ENCODE results near the gene MOSPD3.

GRCh38 chr7:100623951-100624824 lies 11.8 kb downstream of the MOSPD3 start:
- TF ChIP-seq POLR2AphosphoS5 (IDR thresholded peaks at IDR 0.05; ENCODE audit: low read depth) (no peak), CTCF (IDR thresholded peaks at IDR 0.05; ENCODE audit: insufficient read depth, low read length) (no peak)
